Glutamatergic neuron (in vitro differentiated cells): Measurements from ENCODE around the gene MAPRE2. TPM values are rescaled to one million over a fixed set of nuclear protein-coding genes. Genes with fewer than 3 reads are reported as not detected.

Experiments
- DNase-seq: peaks from one replicate; pipeline ENCODE4 v3.0.0; 2022
- H3K27ac Mint-ChIP-seq: one replicate; pipeline ENCODE4 v1.8.0; 2020; ENCODE audit warnings: mild to moderate bottlenecking, mixed read lengths, inconsistent platforms; ENCODE audit not compliant: unreplicated experiment
- H3K27me3 Mint-ChIP-seq: one replicate; pipeline ENCODE4 v1.8.0; 2020; ENCODE audit warnings: mild to moderate bottlenecking, moderate library complexity, mixed read lengths, inconsistent platforms; ENCODE audit not compliant: unreplicated experiment
- H3K36me3 Mint-ChIP-seq: one replicate; pipeline ENCODE4 v1.8.0; 2020; ENCODE audit warnings: mild to moderate bottlenecking, mixed read lengths, inconsistent platforms; ENCODE audit not compliant: unreplicated experiment
- H3K4me1 Mint-ChIP-seq: one replicate; pipeline ENCODE4 v1.8.0; 2020; ENCODE audit warnings: mild to moderate bottlenecking, low read depth, mixed read lengths, inconsistent platforms; ENCODE audit not compliant: unreplicated experiment
- H3K4me3 Mint-ChIP-seq: one replicate; pipeline ENCODE4 v1.8.0; 2020; ENCODE audit warnings: mild to moderate bottlenecking, mixed read lengths, inconsistent platforms; ENCODE audit not compliant: unreplicated experiment
- H3K9me3 Mint-ChIP-seq: one replicate; pipeline ENCODE4 v1.8.0; 2020; ENCODE audit warnings: mild to moderate bottlenecking, moderate library complexity, mixed read lengths, inconsistent platforms; ENCODE audit not compliant: unreplicated experiment
- total RNA-seq: library from RNA; stranded (reverse); fragmentation: NEBNext Ultra II Directional; extraction: Animal tissue kit (Norgen Biotek cat#: 25700); gene quantifications from one replicate; pipeline ENCODE4 v1.2.1, GENCODE V29; 2021; ENCODE audit not compliant: unreplicated experiment
- TF ChIP-seq, protein P1 (sequence below): fragments of 200-600 bp; sonication (generic); IDR thresholded peaks from one replicate; pipeline ENCODE4 v1.5.0; 2021; ENCODE audit not compliant: partially characterized antibody, unreplicated experiment

Gene MAPRE2
- total RNA-seq, 1 donor from 2014 or later: 127 TPM

DNA sequence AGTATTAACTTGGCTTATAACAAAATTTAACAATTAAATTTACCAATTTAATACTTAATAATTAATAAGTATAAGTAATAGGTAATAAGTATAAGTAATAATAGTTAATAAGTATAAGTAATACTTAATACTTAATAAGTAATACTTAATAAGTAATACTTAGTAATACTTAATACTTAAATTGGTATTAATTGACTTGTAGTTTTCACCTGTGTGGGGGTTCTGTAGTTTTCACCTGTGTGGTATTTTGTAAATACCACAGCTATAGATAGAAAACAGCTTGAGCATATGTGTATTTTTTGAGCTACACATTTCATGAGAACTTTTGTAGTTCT is 55.4 kb downstream of the MAPRE2 start:
- TF ChIP-seq, protein P1, sequence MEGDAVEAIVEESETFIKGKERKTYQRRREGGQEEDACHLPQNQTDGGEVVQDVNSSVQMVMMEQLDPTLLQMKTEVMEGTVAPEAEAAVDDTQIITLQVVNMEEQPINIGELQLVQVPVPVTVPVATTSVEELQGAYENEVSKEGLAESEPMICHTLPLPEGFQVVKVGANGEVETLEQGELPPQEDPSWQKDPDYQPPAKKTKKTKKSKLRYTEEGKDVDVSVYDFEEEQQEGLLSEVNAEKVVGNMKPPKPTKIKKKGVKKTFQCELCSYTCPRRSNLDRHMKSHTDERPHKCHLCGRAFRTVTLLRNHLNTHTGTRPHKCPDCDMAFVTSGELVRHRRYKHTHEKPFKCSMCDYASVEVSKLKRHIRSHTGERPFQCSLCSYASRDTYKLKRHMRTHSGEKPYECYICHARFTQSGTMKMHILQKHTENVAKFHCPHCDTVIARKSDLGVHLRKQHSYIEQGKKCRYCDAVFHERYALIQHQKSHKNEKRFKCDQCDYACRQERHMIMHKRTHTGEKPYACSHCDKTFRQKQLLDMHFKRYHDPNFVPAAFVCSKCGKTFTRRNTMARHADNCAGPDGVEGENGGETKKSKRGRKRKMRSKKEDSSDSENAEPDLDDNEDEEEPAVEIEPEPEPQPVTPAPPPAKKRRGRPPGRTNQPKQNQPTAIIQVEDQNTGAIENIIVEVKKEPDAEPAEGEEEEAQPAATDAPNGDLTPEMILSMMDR: no peak
- H3K4me1 Mint-ChIP-seq: peaks cover 2% of the 10 kb centered on the region
- H3K9me3 Mint-ChIP-seq: peaks cover 3% of the 10 kb centered on the region
- H3K36me3 Mint-ChIP-seq: no peaks in the 10 kb centered on the region
- H3K27me3 Mint-ChIP-seq: no peaks in the 10 kb centered on the region
- H3K27ac Mint-ChIP-seq: no peak overlapping the region
- no peak overlapping the region for H3K4me3 Mint-ChIP-seq
- no peak for DNase-seq

DNA sequence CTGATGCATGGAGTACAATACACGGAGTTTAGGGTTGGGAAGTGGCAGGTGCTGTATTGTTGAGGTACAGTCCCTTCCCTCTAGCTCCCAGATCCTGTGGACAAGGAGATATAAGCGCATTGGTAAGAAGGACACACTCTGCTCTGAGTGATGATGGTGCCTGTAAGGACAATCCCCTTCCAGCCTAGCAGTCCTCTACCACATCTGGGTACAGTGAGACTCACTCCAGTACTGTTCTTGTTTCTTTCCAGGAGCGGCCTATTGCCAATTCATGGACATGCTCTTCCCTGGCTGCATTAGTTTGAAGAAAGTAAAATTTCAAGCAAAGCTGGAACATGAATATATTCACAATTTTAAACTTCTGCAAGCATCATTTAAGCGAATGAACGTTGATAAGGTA is 56.0 kb downstream of the MAPRE2 start:
- TF ChIP-seq, protein P1: no peak
- Mint-ChIP-seq H3K4me3 (no peak overlapping the region), H3K36me3 (no peaks in the 10 kb centered on the region), H3K9me3 (peaks cover 3% of the 10 kb centered on the region), H3K27ac (no peak overlapping the region), H3K27me3 (no peaks in the 10 kb centered on the region), H3K4me1 (peaks cover 2% of the 10 kb centered on the region)
- DNase-seq: no peak

DNA sequence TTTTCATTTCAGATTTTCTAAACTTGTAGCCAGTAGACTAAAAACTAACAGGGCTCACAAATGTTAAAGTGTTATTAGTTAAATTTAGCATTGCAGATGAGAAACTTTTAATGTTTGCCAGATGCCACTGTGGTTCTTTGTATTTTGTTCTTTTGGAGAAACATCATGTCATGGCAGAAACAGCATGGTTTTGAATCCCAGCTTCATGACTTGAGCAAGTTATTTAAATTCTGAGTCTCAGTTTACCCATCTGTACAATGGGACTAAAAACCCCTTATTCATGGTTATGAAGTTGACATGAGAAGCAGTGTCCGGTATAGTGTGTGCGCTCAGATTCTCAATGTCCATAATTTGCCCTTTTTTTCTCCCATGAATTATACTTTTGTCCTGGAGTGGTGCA is 56.5 kb downstream of the MAPRE2 start:
- TF ChIP-seq, protein P1: no peak
- Mint-ChIP-seq H3K27me3 (no peaks in the 10 kb centered on the region), H3K4me3 (no peak overlapping the region), H3K4me1 (peaks cover 2% of the 10 kb centered on the region), H3K9me3 (peaks cover 3% of the 10 kb centered on the region), H3K27ac (no peak overlapping the region), H3K36me3 (no peaks in the 10 kb centered on the region)
- no peak for DNase-seq

DNA sequence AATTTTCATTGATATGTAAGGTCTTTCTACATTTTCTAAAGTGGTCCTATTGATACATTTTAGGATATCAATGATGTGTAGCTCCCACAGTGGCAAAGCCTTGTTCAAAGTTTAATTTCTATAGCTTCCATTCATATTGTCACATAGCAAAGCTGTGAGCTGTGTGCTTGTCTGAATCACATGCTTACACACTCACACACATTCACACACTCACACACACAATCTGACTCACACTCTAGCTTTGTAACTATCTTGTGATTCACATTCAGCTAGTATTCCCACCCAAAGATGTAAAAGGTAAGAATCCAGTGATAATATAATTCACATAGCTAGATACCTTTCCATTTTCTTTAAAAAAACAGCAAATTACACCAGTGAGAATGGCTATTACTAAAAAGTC is 58.7 kb downstream of the MAPRE2 start:
- no peaks in the 10 kb centered on the region for H3K9me3 Mint-ChIP-seq
- H3K4me1 Mint-ChIP-seq: peaks cover 2% of the 10 kb centered on the region
- DNase-seq: no peak
- H3K4me3 Mint-ChIP-seq: no peak overlapping the region
- no peaks in the 10 kb centered on the region for H3K36me3 Mint-ChIP-seq
- TF ChIP-seq, protein P1: no peak
- no peaks in the 10 kb centered on the region for H3K27me3 Mint-ChIP-seq
- no peak overlapping the region for H3K27ac Mint-ChIP-seq

DNA sequence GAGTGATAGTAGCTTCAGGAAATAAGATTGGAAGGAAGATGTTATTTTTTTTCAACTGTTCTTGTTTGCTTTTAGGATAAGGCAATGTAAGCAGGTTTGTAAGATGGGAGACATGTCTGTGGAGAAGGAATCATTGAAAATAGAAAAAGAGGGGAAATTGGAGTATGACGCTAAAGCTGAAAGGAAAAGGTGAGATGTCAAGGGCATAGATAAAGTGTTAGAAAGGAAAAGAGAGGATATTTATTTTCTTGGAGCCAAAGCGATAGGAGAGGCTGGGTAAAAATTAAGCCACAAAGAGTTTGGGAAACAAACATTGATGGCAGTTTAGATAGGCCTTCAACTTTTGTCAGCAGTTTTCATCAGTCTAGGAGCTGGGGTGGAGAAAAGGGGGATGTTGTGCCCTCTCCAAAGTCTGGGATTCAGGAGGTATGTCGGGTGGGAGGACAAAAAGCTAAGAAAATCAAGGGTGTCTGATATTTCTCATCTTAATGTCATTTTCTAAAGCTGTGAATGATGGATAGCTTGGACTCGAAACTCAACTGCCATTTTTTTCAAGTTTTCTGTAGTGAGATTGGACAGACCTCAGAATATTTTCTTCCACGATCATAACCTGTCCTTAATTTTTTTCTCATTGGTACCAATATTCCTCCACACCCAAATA is 63.3 kb downstream of the MAPRE2 start:
- H3K4me1 Mint-ChIP-seq: peaks cover 2% of the 10 kb centered on the region
- H3K27me3 Mint-ChIP-seq: no peaks in the 10 kb centered on the region
- no peak overlapping the region for H3K4me3 Mint-ChIP-seq
- TF ChIP-seq, protein P1: no peak
- H3K9me3 Mint-ChIP-seq: peaks cover 2% of the 10 kb centered on the region
- DNase-seq: no peak
- H3K36me3 Mint-ChIP-seq: no peaks in the 10 kb centered on the region
- H3K27ac Mint-ChIP-seq: no peak overlapping the region
